ENCODE measurements around the gene AMY2A. TPM values are rescaled to one million over a fixed set of nuclear protein-coding genes. Genes with fewer than 3 reads are reported as not detected.
"Not testable (repeated sequence)": the region's sequence is repeated elsewhere in the genome, so short reads cannot be mapped to it uniquely, and the experiment has no call there.

Gene AMY2A
- polyA plus RNA-seq (2014; cell fraction: cytosol; rRNA removed): not detected in 2 replicates
- not detected in 2 replicates for polyA plus RNA-seq (2014; cell fraction: nucleus; rRNA removed)

DNA sequence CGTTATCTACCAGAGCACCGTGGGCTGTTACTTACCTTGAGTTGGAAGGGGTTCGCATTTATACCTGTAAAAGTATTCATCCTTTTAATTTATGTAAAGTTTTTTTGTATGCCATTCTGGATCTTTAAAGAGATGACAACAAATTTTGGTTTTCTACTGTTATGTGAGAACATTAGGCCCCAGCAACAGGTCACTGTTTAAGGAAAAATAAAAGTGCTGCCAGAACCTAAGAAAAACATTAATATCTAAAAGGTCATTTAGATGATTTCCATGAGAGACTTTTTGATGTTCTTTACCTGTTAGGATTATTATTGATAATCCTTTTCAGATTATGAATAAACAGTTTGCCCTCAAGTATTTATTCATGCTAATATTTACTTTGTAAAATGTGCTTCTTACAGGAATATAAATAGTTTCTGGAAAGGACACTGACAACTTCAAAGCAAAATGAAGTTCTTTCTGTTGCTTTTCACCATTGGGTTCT lies at the start of gene AMY2A:
TSS of gene AMY2A (plus strand) at position 434 of the 484 bp plus-strand sequence. CDS start at position 448, 14 bp downstream.
- not testable (repeated sequence) for DNase-seq (ENCODE audit: low spot score)

DNA sequence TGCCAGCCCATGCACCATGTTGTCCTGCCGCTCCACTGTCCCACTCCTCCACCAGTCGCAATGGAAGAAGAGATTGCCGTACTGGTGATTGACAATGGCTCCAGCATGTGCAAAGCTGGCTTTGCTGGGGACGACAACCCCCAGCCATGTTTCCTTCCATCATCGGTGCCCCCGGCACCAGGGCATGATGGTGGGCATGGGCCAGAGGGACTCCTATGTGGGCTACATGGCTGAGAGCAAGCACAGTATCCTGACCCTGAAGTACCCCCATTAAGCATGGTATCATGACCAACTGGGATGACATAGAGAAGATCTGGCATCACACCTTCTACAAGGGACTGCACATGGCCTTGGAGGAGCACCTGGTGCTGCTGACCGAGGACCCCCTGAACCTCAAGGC lies 47.7 kb upstream of the AMY2A start:
- no peak for DNase-seq (ENCODE audit: low spot score)

DNA sequence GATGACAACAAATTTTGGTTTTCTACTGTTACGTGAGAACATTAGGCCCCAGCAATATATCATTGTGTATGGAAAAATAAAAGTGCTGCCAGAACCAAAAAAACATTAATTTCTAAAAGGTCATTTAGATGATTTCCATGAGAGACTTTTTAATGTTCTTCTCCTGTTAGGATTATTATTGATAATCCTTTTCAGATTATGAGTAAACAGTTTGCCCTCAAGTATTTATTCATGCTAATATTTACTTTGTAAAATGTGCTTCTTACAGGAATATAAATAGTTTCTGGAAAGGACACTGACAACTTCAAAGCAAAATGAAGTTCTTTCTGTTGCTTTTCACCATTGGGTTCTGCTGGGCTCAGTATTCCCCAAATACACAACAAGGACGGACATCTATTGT lies 45.9 kb upstream of the AMY2A start, which contains the start of gene AMY2B:
TSS of gene AMY2B (plus strand) at position 301 of the 400 bp plus-strand sequence. CDS start at position 315, 14 bp downstream.
- DNase-seq (ENCODE audit: low spot score): not testable (repeated sequence)

DNA sequence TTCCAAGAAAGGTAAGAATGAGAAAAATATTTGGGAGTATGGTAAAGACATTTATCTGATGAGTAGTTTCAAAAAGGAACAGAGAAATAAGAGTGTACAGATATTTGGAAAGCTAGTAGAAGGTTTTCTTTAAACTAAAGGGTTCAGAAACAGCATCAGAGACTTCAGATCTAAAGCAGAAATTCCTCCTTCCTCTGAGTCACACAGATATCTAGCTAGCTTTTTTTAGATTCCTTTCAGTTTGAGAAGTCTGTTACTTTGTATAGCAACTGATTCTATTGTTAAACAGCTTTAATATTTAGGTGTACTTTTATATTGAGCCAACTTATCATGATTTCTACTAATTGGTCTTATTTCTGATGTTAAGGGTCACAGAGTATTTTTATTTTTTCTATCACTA lies 41.2 kb upstream of the AMY2A start:
- DNase-seq (ENCODE audit: low spot score): no peak

DNA sequence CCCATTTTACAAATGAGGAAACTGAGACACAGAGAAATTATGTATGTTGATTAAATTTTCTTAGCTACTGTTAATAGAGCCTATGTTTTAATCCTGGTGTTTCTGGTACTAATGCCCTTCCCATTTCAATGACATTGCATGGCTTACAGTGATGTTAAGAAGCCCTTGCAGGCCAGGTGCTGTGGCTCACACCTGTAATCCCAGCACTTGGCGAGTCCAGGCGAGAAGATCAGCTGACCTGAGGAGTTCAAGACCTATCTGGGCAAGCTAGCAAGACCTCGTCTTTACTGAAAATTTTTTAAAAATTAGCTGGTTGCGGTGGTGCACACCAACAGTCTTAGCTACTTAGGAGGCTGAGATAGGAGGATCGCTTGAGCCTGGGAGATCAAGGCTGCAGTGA lies 40.4 kb upstream of the AMY2A start:
- DNase-seq (ENCODE audit: low spot score): not testable (repeated sequence)

DNA sequence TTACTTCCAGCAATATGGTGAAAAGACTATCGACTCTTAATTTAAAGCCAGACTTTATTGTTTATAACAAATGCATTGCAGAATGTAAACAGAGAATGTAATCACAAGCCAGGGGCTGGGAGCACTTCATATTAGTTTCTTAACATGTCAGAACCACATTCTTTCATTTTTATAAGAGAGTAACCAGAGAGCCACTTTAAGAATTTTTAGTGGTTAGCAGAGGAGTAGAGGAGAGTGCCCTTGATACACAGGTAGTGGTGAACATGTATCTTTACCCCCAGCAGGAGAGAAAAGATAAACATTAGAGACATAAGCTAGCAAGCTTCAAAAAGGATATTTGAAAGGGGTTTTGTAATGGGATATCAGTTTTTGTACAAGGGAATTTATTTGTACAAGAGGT lies 34.8 kb upstream of the AMY2A start:
- DNase-seq (ENCODE audit: low spot score): no peak

DNA sequence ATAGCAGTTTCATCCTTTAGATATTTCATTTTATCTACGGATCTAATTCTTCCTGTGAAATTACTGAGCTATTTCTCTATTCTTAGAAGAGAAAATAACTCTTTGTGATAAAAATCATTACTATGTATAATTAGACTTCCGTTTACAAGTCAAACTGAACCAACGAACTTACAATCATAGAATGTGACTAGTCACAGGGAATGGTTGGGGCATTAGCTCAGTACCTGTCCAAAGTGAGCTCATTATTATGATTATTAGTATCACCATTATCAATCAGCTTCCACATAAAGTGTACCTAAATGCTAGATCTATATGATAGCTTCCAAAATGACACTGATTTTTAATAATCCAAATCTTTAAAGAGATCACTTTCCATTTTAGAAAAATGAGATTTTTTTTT lies 33.3 kb upstream of the AMY2A start:
- no peak for DNase-seq (ENCODE audit: low spot score)

DNA sequence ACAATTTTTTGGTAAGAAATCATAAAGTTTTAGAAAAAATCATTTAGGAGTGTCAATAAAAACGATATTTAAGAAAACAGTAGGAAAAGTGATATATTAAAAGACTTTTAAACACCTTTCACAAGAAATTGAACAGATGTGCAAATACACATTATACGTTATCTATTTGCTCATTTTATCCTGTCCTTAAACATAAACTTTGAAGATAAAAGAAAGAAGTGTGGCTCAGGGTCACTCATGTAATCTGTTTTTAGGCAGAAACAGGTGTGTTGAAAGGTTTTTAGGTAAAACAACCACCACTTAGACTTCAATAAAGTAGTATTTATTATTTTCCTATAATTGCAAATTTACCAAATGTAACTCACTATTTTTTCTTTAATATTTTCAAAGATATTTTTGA lies 32.7 kb upstream of the AMY2A start:
- DNase-seq (ENCODE audit: low spot score): no peak

DNA sequence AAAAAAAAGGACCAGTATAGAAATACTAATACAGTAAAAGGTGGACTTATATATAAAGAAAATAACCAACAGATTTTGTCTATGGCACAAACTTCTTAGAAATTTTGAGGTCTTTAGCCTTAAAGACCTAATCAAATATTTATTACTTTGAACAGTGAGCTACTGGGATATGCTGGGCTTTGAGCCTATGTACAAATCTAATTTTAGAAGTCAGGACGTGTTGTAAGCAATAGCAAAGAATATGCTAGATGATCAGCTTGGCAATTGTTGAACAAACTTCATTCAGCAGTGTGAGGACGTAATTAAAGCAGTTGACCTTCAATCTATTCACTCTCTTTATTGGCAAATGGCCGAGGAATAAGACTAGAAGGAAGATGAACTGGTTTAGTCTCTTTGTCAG lies 14.5 kb upstream of the AMY2A start:
- DNase-seq (ENCODE audit: low spot score): not testable (repeated sequence)

DNA sequence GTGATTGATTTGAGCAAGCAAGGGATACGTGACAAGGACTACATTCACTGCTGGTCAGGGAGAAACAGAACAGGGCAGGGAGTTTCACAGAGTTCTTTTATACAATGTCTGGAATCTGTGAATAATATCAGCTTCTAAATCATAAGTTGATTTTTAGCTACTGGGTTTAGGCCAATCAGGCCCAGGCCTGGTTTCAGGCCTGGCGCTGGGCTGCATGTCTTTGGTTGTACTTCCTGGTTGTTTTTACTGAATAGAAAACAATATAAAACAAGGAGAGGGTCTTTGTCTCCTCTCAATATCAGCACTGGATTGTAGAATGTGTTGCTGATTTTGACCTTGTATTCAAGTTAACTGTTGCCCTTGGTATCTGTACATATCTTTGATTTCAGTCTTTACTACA lies 865 bp upstream of the AMY2A start:
- DNase-seq (ENCODE audit: low spot score): no peak

DNA sequence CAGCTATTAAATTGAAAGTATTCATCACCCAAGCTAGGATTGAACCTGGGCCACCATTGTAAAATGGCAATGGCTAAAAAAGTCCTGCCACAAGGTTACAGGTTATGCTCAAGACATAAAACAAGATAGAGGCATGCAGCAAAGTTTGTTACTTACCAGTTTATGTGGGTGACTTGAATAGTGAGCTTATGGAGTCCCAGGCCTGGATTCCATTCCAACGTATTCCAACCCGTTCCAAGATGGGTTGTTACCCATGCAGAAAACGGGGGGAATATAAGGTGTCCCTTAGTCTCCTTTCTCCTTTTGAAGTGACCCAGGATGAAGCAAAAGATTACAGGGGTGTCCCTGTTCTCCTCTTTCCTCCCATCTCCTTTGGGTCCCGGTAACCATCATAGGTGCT lies 10.2 kb downstream of the AMY2A start:
- DNase-seq (ENCODE audit: low spot score): not testable (repeated sequence)

DNA sequence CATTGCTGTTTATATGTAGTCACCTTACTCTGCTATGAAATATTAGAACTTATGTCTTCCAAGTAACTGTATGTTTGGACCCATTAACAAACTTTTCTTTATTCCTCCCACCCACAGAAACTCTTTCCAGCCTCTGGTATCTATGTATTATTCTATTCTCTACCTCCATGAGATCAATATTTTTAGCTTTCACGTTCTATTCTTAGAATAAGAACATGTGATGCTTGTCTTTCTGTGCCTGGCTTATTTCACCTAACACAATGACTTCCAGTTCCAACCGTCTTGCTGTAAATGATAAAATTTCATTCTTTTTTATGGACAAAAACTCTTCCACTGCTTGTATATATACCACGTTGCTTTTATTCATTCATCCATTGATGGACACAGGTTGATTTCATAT lies 24.0 kb downstream of the AMY2A start:
- DNase-seq (ENCODE audit: low spot score): not testable (repeated sequence)

DNA sequence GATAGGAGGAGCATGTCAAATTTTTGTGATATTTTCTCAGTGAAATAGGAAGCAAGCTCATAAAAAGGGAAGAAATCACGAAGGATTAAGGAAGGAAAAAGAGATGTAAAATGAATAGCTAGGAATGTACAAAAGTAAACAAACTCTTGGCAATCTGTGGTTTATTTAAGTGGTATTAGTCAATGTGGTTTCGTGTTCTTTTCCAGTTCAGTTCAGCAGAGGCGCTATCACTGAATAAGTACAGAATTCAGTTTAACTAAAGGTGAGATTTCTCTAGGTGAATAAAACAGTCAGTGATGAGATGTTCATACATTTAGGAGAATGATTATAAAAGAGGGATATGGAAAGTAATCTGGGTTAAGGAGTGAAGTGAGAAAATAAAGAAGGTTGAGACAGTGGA lies 26.7 kb downstream of the AMY2A start:
- not testable (repeated sequence) for DNase-seq (ENCODE audit: low spot score)

DNA sequence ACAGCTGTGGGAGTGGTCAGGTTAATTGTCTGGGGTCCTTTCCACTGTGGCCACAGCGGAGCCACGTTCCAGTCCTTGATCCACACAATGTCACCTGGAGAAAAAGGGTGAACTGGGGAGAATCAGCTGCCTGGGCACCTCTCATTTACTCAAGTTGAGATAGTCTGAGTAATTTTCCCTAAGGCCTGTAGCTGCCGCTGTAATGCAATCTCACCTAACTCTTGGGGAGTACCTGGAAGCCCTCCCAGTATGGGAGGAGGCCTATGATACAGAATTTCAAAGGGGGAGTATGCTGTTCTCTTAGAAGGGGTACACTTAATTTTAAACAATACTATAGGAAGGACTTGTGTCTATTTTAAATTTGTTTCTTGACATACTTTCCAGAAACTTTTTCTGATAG lies 33.1 kb downstream of the AMY2A start:
- not testable (repeated sequence) for DNase-seq (ENCODE audit: low spot score)

DNA sequence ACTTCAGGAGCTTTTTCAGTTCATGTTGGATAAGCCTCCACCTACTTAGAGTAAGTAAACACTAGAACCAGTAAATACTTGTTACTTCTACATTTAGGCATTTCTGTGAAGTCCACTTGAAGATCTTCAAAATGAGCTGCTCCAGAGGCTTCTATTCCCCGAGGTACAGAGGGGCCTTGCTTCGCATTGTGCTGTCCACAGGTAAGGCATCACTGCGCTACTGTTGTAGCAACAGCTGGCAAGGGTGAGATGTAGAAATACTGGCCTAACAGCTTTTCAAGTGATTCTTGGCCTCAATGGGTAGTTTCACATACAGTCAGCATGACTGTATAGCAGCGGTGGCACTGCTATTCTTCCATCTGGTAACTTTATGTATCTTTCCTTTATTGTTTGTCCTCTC lies 33.7 kb downstream of the AMY2A start:
- DNase-seq (ENCODE audit: low spot score): not testable (repeated sequence)

DNA sequence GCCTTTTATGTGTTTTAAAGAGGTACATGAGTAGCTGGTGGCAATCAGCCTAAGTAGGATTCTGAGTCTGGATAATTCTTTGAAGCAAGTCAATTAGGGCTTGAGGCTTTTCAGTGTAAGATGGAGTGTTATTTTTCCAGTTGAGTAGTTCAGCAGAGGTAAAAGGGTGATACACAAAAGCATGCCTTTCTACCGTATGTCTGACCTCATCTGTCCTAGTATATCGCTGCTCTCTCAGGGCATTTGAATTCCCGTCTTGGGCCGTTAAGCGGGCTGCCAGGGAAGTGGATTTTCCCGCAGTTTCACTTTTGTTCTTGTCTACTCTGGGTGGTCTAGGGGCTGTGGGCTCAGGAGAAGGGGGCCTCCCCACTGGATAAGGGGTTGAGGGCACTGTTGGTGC lies 36.9 kb downstream of the AMY2A start:
- DNase-seq (ENCODE audit: low spot score): not testable (repeated sequence)

DNA sequence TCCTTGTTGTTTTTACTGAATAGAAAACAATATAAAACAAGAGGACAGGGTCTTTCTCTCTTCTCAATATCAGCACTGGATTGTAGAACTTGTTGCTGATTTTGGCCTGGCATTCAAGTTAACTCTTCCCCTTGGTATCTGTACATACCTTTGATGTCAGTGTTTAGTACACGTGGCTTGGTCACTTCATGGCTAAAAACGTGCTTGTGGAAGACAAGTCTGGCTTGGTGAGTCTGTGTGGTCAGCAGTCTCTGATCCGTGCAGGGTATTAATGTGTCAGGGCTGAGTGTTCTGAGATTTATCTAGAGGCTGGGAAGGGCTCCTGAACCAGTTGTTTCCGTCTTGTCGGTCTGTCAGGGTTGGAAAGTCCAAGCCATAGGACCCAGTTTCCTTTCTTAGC lies 38.2 kb downstream of the AMY2A start, which contains the start of gene AMY1A:
TSS of gene AMY1A (plus strand) at position 301 of the 400 bp plus-strand sequence. CDS start 571 bp downstream, outside the sequence.
- DNase-seq (ENCODE audit: low spot score): not testable (repeated sequence)

Small RNAs within 50 kb of the gene (small RNA-seq; reads per million reads assigned to genes)
- 0 reads per million in 2 experiments for gene AC105272.1
